Measurements from ENCODE around the gene STYXL1. TPM values are rescaled to one million over a fixed set of nuclear protein-coding genes. Genes with fewer than 3 reads are reported as not detected.

STYXL1 gene
- total and polyA plus RNA-seq, 2 experiments from 2014 or later: 42.5 to 54.7 TPM

- TF ChIP-seq EZH2phosphoT487 (IDR thresholded peaks at IDR 0.05; ENCODE audit: insufficient read depth, low read depth): no peak
- no peak for TF ChIP-seq EZH2 (IDR thresholded peaks at IDR 0.05; ENCODE audit: insufficient read depth, poor library complexity, severe bottlenecking)
- Histone ChIP-seq H3K4me3 (no peak overlapping the region), H3F3A (ENCODE audit: insufficient read depth) (peaks cover 11% of the 10 kb centered on the region; the same call in 1 of the 2 replicates), H3K9ac (no peak overlapping the region), H3K4me2 (ENCODE audit: unreplicated experiment) (no peak overlapping the region), H3K79me2 (ENCODE audit: insufficient read depth) (no peaks in the 10 kb centered on the region), H4K20me1 (ENCODE audit: insufficient read depth) (no peaks in the 10 kb centered on the region), H3K9me3 (ENCODE audit: low read depth) (no peaks in the 10 kb centered on the region), H2AFZ (no peak overlapping the region), H3K36me3 (ENCODE audit: low read depth) (no peaks in the 10 kb centered on the region), H3K9me2 (ENCODE audit: insufficient read depth) (no peaks in the 10 kb centered on the region), H3K27me3 (replicated peaks; ENCODE audit: insufficient read depth) (no peaks in the 10 kb centered on the region), H3K4me1 (ENCODE audit: insufficient read depth) (peaks cover 2% of the 10 kb centered on the region), H3K27ac (no peak overlapping the region)
- no peak for DNase-seq
- 95 to 96% methylated on average over 33 to 35 of the region's 35 CpGs for WGBS, 2 experiments (ENCODE audit: low coverage in 1 of 2, low lambda C conversion rate in 2 of 2, missing lambda C conversion rate in 2 of 2)
- in situ Hi-C loops (cut with MboI): no loop called here
Measured at GRCh38 chr7:76074306-76074971, 26.6 kb upstream of the STYXL1 start.

- no peak overlapping the region for H3K4me2 ChIP-seq (ENCODE audit: unreplicated experiment)
- peaks cover 7% of the 10 kb centered on the region for H3K4me1 ChIP-seq (ENCODE audit: insufficient read depth)
- H3K9me2 ChIP-seq (ENCODE audit: insufficient read depth): no peaks in the 10 kb centered on the region
- no peak overlapping the region for H3K9ac ChIP-seq
- no peak overlapping the region for H3K27ac ChIP-seq
- TF ChIP-seq EZH2phosphoT487 (IDR thresholded peaks at IDR 0.05; ENCODE audit: insufficient read depth, low read depth) (no peak), EZH2 (IDR thresholded peaks at IDR 0.05; ENCODE audit: insufficient read depth, poor library complexity, severe bottlenecking) (no peak)
- H3K79me2 ChIP-seq (ENCODE audit: insufficient read depth): no peaks in the 10 kb centered on the region
- H3K9me3 ChIP-seq (ENCODE audit: low read depth): no peaks in the 10 kb centered on the region
- no peak for DNase-seq
- in situ Hi-C loops (cut with MboI): no loop called here
- 96 to 98% methylated on average over 35 to 45 of the region's 45 CpGs for WGBS, 2 experiments (ENCODE audit: low coverage in 1 of 2, low lambda C conversion rate in 2 of 2, missing lambda C conversion rate in 2 of 2)
- no peaks in the 10 kb centered on the region for H3K27me3 ChIP-seq (replicated peaks; ENCODE audit: insufficient read depth)
- peaks cover 18% of the 10 kb centered on the region; the same call in 1 of the 2 replicates for H3F3A ChIP-seq (ENCODE audit: insufficient read depth)
- H3K36me3 ChIP-seq (ENCODE audit: low read depth): no peaks in the 10 kb centered on the region
- no peak overlapping the region for H3K4me3 ChIP-seq
- H4K20me1 ChIP-seq (ENCODE audit: insufficient read depth): no peaks in the 10 kb centered on the region
- H2AFZ ChIP-seq: no peak overlapping the region
Measured at GRCh38 chr7:76073335-76073990, 25.7 kb upstream of the STYXL1 start.

DNA sequence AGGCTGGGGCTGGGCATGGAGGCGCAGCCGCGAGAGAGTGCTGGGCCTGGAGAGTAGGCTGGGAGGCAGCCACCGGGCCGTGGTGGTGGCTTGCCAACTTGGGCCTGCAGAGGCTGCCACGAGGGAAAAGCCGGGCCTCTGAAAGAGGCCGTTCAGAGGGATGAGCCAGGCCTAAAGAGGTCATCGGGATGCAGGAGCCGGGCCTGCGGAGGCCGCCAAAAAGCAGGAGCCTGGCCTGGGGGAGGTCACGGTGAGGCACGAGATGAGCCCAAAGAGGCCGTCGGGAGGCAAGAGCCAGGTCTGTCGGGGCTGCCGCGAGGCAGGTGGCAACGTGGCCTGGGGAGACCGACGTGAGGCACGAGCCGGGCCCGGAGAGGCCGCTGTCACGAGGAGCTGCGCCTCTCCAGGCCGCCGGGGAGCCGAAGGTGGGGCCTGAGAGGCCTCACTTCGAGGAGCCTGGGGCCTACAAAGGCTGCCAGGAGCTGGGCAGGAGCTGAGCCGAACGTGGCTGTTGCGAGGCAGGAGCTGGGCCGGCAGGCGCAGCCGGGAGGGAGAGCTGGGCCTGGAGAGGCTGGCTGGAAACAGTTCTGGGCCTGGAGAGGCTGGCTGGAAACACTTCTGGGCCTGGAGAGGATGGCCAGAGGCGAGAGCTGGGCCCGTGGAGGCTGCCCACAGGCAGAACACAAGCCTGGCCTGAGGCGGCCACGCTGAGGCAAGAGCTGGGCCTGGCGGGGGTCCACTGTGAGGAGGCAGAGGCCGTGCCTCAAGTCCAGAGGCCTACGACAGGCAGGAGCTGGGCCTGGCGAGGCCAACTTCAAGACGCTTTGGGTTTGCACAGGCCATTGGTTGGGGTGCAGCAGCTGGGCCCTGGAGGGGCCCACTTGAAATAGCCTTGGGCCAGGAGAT, 24.7 kb upstream of the STYXL1 start:
- Histone ChIP-seq H2AFZ (no peak overlapping the region), H3K27ac (no peak overlapping the region), H3K4me3 (no peak overlapping the region), H4K20me1 (ENCODE audit: insufficient read depth) (no peaks in the 10 kb centered on the region), H3K4me2 (ENCODE audit: unreplicated experiment) (no peak overlapping the region), H3F3A (ENCODE audit: insufficient read depth) (peaks cover 22% of the 10 kb centered on the region), H3K27me3 (replicated peaks; ENCODE audit: insufficient read depth) (no peaks in the 10 kb centered on the region), H3K36me3 (ENCODE audit: low read depth) (no peaks in the 10 kb centered on the region), H3K9me3 (ENCODE audit: low read depth) (no peaks in the 10 kb centered on the region), H3K79me2 (ENCODE audit: insufficient read depth) (no peaks in the 10 kb centered on the region), H3K9me2 (ENCODE audit: insufficient read depth) (no peaks in the 10 kb centered on the region), H3K4me1 (ENCODE audit: insufficient read depth) (peaks cover 7% of the 10 kb centered on the region), H3K9ac (no peak overlapping the region)
- WGBS, 2 experiments (ENCODE audit: low coverage in 1 of 2, low lambda C conversion rate in 2 of 2, missing lambda C conversion rate in 2 of 2): 95 to 96% methylated on average over 46 to 47 of the region's 47 CpGs
- in situ Hi-C loops (cut with MboI): no loop called here
- DNase-seq: no peak
- TF ChIP-seq EZH2 (IDR thresholded peaks at IDR 0.05; ENCODE audit: insufficient read depth, poor library complexity, severe bottlenecking): no peak
- TF ChIP-seq EZH2phosphoT487 (IDR thresholded peaks at IDR 0.05; ENCODE audit: insufficient read depth, low read depth): no peak

Measured in GM23248 (cell line).